Smooth muscle cell (in vitro differentiated cells): ENCODE measurements around the gene TMEM132C. TPM values are rescaled to one million over a fixed set of nuclear protein-coding genes. Genes with fewer than 3 reads are reported as not detected.

Source experiments
- DNase-seq: peaks from one replicate; lab custom pipeline; 2025; ENCODE audit not compliant: unreplicated experiment; lab: John Stamatoyannopoulos, UW
- H2AFZ ChIP-seq: fragments of 200-600 bp; sonication (generic); 2 replicates; pipeline ENCODE4 v1.6.0; 2016; ENCODE audit warnings: antibody characterized with exemption, low read depth, mild to moderate bottlenecking
- H3F3A ChIP-seq: fragments of 200-600 bp; sonication (generic); 2 replicates; pipeline ENCODE4 v1.6.0; 2017; ENCODE audit warnings: antibody characterized with exemption, low read depth
- H3K27ac ChIP-seq: fragments of 200-600 bp; sonication (generic); 2 replicates; pipeline ENCODE4 v1.5.1; 2016; ENCODE audit warnings: low read depth, mild to moderate bottlenecking
- H3K27me3 ChIP-seq: fragments of 200-600 bp; sonication (generic); 2 replicates; pipeline ENCODE4 v1.6.1; 2016; ENCODE audit warnings: low read depth, mild to moderate bottlenecking
- H3K36me3 ChIP-seq: fragments of 200-600 bp; sonication (generic); 2 replicates; pipeline ENCODE4 v1.5.1; 2016; ENCODE audit warnings: low read depth
- H3K4me1 ChIP-seq: fragments of 200-600 bp; sonication (generic); 2 replicates; pipeline ENCODE4 v1.5.1; 2016; ENCODE audit warnings: low read depth
- H3K4me2 ChIP-seq: fragments of 200-600 bp; sonication (generic); 2 replicates; pipeline ENCODE4 v1.6.0; 2016; ENCODE audit warnings: mild to moderate bottlenecking
- H3K4me3 ChIP-seq: fragments of 200-600 bp; sonication (generic); 2 replicates; pipeline ENCODE4 v1.5.1; 2016; ENCODE audit warnings: mild to moderate bottlenecking
- H3K79me2 ChIP-seq: fragments of 200-600 bp; sonication (generic); 2 replicates; pipeline ENCODE4 v1.6.0; 2016; ENCODE audit warnings: low read depth, mild to moderate bottlenecking
- H3K9ac ChIP-seq: fragments of 200-600 bp; sonication (generic); 2 replicates; pipeline ENCODE4 v1.6.0; 2016; ENCODE audit warnings: low read depth
- H3K9me3 ChIP-seq: fragments of 200-600 bp; sonication (generic); replicated peaks from 2 replicates; pipeline ENCODE4 v1.5.1; 2016; ENCODE audit warnings: low read depth
- H4K20me1 ChIP-seq: fragments of 200-600 bp; sonication (generic); 2 replicates; pipeline ENCODE4 v1.6.0; 2016; ENCODE audit warnings: low read depth
- CTCF ChIP-seq: fragments of 200-600 bp; sonication (generic); IDR thresholded peaks from 2 replicates; pipeline ENCODE4 v1.5.1; 2017; ENCODE audit warnings: borderline replicate concordance, mild to moderate bottlenecking, antibody characterized with exemption; ENCODE audit not compliant: insufficient read depth, poor library complexity, severe bottlenecking
- WGBS: methylation state at CpG from one replicate; pipeline ENCODE4 v1.1.7; 2016; ENCODE audit warnings: low lambda C conversion rate; 5-methylcytosine and 5-hydroxymethylcytosine counted together
- polyA plus RNA-seq: library from polyadenylated mRNA; unstranded; fragments of >200 nt; fragmentation: Nextera tagmentation; extraction: Ambion mirVana; gene quantifications from 2 replicates; pipeline ENCODE4 v1.2.1, GENCODE V29; 2016
- total RNA-seq: library from RNA; depleted of rRNA; stranded (reverse); fragments of >200 nt; gene quantifications from 2 replicates; pipeline ENCODE4 v1.2.3, GENCODE V29; 2014

TMEM132C gene
- total and polyA plus RNA-seq, 2 experiments from 2014 or later, result 0.49 to 0.77 TPM

- Histone ChIP-seq H3K27me3 (no peaks in the 10 kb centered on the region), H2AFZ (no peak overlapping the region), H3K9ac (no peak overlapping the region), H3K4me2 (no peak overlapping the region), H3K4me1 (no peaks in the 10 kb centered on the region), H3F3A (no peaks in the 10 kb centered on the region), H3K79me2 (no peaks in the 10 kb centered on the region), H3K36me3 (no peaks in the 10 kb centered on the region), H4K20me1 (no peaks in the 10 kb centered on the region), H3K4me3 (no peak overlapping the region), H3K9me3 (no peaks in the 10 kb centered on the region), H3K27ac (no peak overlapping the region)
- DNase-seq, result no peak
- TF ChIP-seq CTCF, result no peak
- WGBS, result 74% methylated on average over 5 of the region's 5 CpGs
Observed at GRCh38 chr12:128671528-128672042, 404.6 kb downstream of the TMEM132C start.

DNA sequence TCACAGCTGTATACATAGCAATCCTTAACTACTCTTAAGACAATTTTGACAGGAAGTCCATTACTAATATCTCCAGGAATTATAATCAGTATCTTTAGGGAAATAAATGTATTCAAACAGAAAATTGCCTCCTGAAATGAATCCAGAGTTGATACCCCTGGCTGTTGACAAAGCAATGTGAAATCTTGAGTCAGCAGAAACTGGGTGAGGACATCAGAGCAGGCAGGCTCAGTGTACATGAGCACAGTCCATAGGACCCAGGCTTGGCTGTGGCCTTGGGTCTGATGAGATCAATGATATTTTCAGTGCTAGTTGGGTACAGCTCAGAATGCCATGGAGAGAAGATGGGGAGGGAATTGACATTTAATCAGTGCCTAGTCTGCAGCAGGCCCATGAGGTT is 405.5 kb downstream of the TMEM132C start:
- Histone ChIP-seq H3K27me3 (no peaks in the 10 kb centered on the region), H3K9ac (no peak overlapping the region), H3K4me1 (no peaks in the 10 kb centered on the region), H3K4me2 (no peak overlapping the region), H3K9me3 (no peaks in the 10 kb centered on the region), H3F3A (no peaks in the 10 kb centered on the region), H2AFZ (no peak overlapping the region), H3K4me3 (no peak overlapping the region), H3K79me2 (no peaks in the 10 kb centered on the region), H4K20me1 (no peaks in the 10 kb centered on the region), H3K27ac (no peak overlapping the region), H3K36me3 (no peaks in the 10 kb centered on the region)
- DNase-seq, result no peak
- TF ChIP-seq CTCF, result no peak

GRCh38 chr12:128672893-128673292 is 405.9 kb downstream of the TMEM132C start:
- Histone ChIP-seq H3K79me2 (no peaks in the 10 kb centered on the region), H3K9ac (no peak overlapping the region), H3K9me3 (no peaks in the 10 kb centered on the region), H3K27ac (no peak overlapping the region), H3K4me1 (no peaks in the 10 kb centered on the region), H3K36me3 (no peaks in the 10 kb centered on the region), H3K4me2 (no peak overlapping the region), H3K4me3 (no peak overlapping the region), H3K27me3 (no peaks in the 10 kb centered on the region), H4K20me1 (no peaks in the 10 kb centered on the region), H3F3A (no peaks in the 10 kb centered on the region), H2AFZ (no peak overlapping the region)
- no peak for TF ChIP-seq CTCF
- DNase-seq, result no peak
- WGBS, result 79% methylated on average over 4 of the region's 4 CpGs

GRCh38 chr12:128675576-128675975 is 408.6 kb downstream of the TMEM132C start:
- H3K9me3 ChIP-seq, result no peaks in the 10 kb centered on the region
- no peak overlapping the region for H3K9ac ChIP-seq
- H4K20me1 ChIP-seq, result no peaks in the 10 kb centered on the region
- H3K79me2 ChIP-seq, result no peaks in the 10 kb centered on the region
- H3K27me3 ChIP-seq, result no peaks in the 10 kb centered on the region
- no peak overlapping the region for H3K27ac ChIP-seq
- H3K4me3 ChIP-seq, result no peak overlapping the region
- H2AFZ ChIP-seq, result no peak overlapping the region
- H3K4me2 ChIP-seq, result no peak overlapping the region
- no peaks in the 10 kb centered on the region for H3K4me1 ChIP-seq
- H3K36me3 ChIP-seq, result no peaks in the 10 kb centered on the region
- DNase-seq, result no peak
- no peak for TF ChIP-seq CTCF
- H3F3A ChIP-seq, result no peaks in the 10 kb centered on the region
